Left lung (tissue), 10 donors: Measurements from ENCODE around the gene RSAD1. TPM values are rescaled to one million over a fixed set of nuclear protein-coding genes. Genes with fewer than 3 reads are reported as not detected.

ENCODE experiments used
- ATAC-seq: fragments of 200-7000 bp; cut with Tn5 transposase; one replicate; pipeline ENCODE4 v1.9.1; 2020; ENCODE audit warnings: moderate library complexity
- DNase-seq, 4 donors: peaks; one replicate each; pipeline ENCODE4 v3.0.0-alpha.2; 2013 to 2020
- H3K27ac ChIP-seq, 2 donors: fragments of 200-600 bp; sonication (generic) in 1 of 2; one replicate each; pipeline versions ENCODE4 v1.5.0 to v1.8.0; 2020 to 2021
- H3K27me3 ChIP-seq, 2 donors: fragments of 200-600 bp; sonication (generic) in 1 of 2; one replicate each; pipeline versions ENCODE4 v1.5.0 to v1.8.0; 2020 to 2021
- H3K36me3 ChIP-seq, 2 donors: fragments of 200-600 bp; sonication (generic) in 1 of 2; one replicate each; pipeline versions ENCODE4 v1.5.0 to v1.8.0; 2020 to 2021
- H3K4me1 ChIP-seq, 2 donors: fragments of 200-600 bp; one replicate each; pipeline ENCODE4 v1.8.0; 2021
- H3K4me3 ChIP-seq, 2 donors: fragments of 200-600 bp; sonication (generic) in 1 of 2; one replicate each; pipeline versions ENCODE4 v1.5.0 to v1.8.0; 2020 to 2021; ENCODE audit warnings: mild to moderate bottlenecking in 1 of 2
- H3K9me3 ChIP-seq, 2 donors: fragments of 200-600 bp; sonication (generic) in 1 of 2; one replicate each; pipeline versions ENCODE4 v1.5.0 to v1.8.0; 2020 to 2021
- CTCF ChIP-seq, 2 donors: fragments of 200-600 bp; sonication (generic) in 1 of 2; IDR thresholded peaks; one replicate each; pipeline versions ENCODE4 v1.5.0 to v1.8.0; 2021; ENCODE audit warnings: antibody characterized with exemption in 2 of 2
- intact Hi-C, 2 donors: fragments of 100-400 bp; cut with DNase I; formaldehyde crosslinking; loops; one replicate each; pipeline versions ENCODE4 v1.11.2 to v1.14.2; 2022
- polyA plus RNA-seq, 6 donors: library from polyadenylated mRNA; unstranded; fragments of 120-200 nt; gene quantifications; one replicate each; pipeline ENCODE4 v1.2.1, GENCODE V29; 2013; ENCODE audit not compliant: insufficient read length in 6 of 6
- total RNA-seq, 2 donors: library from RNA; stranded (reverse); fragmentation: NEBNext Ultra II Directional; extraction: Animal tissue kit (Norgen Biotek cat#: 25700); gene quantifications; one replicate each; pipeline ENCODE4 v1.2.1, GENCODE V29; 2021
- donor health status: DM: no; HTN: yes; CAD: no.
- donor health status: DM: no; HTN: no; CAD: no.

The RSAD1 gene
- total and polyA plus RNA-seq, 8 donors = 28.5 to 61.5 (median 47.2) TPM

GRCh38 chr17:50468304-50469207, 10.1 kb upstream of the RSAD1 start, which contains the start of gene CHAD:
Gene CHAD (minus strand): TSS chr17:50468880. CDS start chr17:50468813, 67 bp downstream.
- DNase-seq = peak in 3 of 4 donors; percentile 25 to 71 (median 29)
- peak; percentile 23 for ATAC-seq
- Histone ChIP-seq H3K27me3 (peaks cover 12 to 29% of the 10 kb centered on the region in 2 donors), H3K36me3 (peaks cover 0 to 21% of the 10 kb centered on the region in 2 donors), H3K9me3 (no peaks in the 10 kb centered on the region), H3K4me3 (peak within 1 kb of the TSS; percentile 3 to 6), H3K27ac (no peak within 1 kb of the TSS), H3K4me1 (peaks cover 0 to 14% of the 10 kb centered on the region in 2 donors)
- intact Hi-C loops = no loop called here
- no peak for TF ChIP-seq CTCF (IDR thresholded peaks at IDR 0.05)

GRCh38 chr17:50469208-50469605, 9.5 kb upstream of the RSAD1 start:
- Histone ChIP-seq H3K27ac (no peak overlapping the region), H3K4me3 (peak overlapping the region; percentile 3 to 6), H3K9me3 (no peaks in the 10 kb centered on the region), H3K36me3 (peaks cover 0 to 25% of the 10 kb centered on the region in 2 donors), H3K27me3 (peaks cover 12 to 29% of the 10 kb centered on the region in 2 donors), H3K4me1 (peaks cover 0 to 14% of the 10 kb centered on the region in 2 donors)
- intact Hi-C loops = no loop called here
- ATAC-seq (no peak), DNase-seq (peak in 2 of 4 donors; percentile 32 to 62)
- TF ChIP-seq CTCF (IDR thresholded peaks at IDR 0.05) = no peak

GRCh38 chr17:50469671-50470305, 8.9 kb upstream of the RSAD1 start:
- intact Hi-C loops = no loop called here
- Histone ChIP-seq H3K27ac (no peak overlapping the region), H3K9me3 (no peaks in the 10 kb centered on the region), H3K4me3 (no peak overlapping the region), H3K27me3 (peaks cover 12 to 29% of the 10 kb centered on the region in 2 donors), H3K36me3 (peaks cover 0 to 25% of the 10 kb centered on the region in 2 donors), H3K4me1 (peaks cover 0 to 14% of the 10 kb centered on the region in 2 donors)
- DNase-seq (peak in 1 of 4 donors; percentile 53), ATAC-seq (no peak)
- TF ChIP-seq CTCF (IDR thresholded peaks at IDR 0.05) = no peak

- no peaks in the 10 kb centered on the region for H3K9me3 ChIP-seq
- H3K36me3 ChIP-seq = peaks cover 0 to 25% of the 10 kb centered on the region in 2 donors
- H3K27ac ChIP-seq = no peak overlapping the region
- DNase-seq (peak in 1 of 4 donors; percentile 10), ATAC-seq (no peak)
- intact Hi-C loops = no loop called here
- TF ChIP-seq CTCF (IDR thresholded peaks at IDR 0.05) = no peak
- peaks cover 12 to 29% of the 10 kb centered on the region in 2 donors for H3K27me3 ChIP-seq
- H3K4me1 ChIP-seq = peaks cover 0 to 14% of the 10 kb centered on the region in 2 donors
- no peak overlapping the region for H3K4me3 ChIP-seq
Measured at GRCh38 chr17:50470426-50470825, 8.2 kb upstream of the RSAD1 start.
